ENCODE measurements around the gene RAMP2. TPM values are rescaled to one million over a fixed set of nuclear protein-coding genes. Genes with fewer than 3 reads are reported as not detected.

The RAMP2 gene
- total RNA-seq, 2 donors from 2014 or later, result 4.9 to 5.1 TPM

DNA sequence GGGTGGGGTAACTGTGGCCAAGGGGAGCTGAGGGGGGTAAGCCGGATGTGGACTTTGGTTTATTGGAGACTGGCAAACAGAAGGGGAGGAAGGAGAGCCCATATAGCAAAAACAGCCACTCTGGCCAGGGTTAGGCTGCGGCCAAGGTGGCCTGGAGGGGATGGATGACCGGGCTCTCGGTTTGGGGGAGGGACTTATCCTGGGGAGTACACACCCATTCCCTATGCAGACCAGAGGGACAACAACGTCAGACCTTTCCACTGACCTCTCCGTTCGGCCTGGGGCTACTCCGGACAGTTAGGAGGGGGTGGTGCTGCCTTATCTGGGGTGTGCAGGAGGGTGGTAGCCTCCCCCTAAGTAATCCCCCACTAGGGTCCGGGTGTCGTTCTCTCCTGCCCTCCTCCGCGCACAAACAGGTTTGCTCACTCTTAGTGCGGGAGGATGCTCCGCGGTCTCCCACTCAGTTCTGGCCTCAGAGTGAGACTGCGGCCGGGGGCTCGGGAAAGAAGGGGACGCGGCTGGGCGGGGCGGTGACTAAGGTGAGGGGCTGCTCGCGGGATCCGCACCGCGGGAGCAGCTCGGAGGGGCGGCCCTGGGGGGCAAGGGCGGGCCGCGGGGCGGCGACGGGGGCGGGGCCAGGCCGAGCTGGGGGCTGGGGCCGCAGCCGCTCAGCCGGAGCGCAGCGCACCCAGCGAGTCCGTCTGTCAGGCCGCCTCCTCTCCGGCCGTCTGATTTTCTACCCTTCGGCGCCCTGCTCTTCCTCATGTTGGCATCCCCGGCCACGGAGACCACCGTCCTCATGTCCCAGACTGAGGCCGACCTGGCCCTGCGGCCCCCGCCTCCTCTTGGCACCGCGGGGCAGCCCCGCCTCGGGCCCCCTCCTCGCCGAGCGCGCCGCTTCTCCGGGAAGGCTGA is 19.2 kb downstream of the RAMP2 start, which contains the start of gene WNK4:
Gene WNK4, plus strand, starts transcription at position 675 of the 915 bp plus-strand sequence. Its CDS starts 89 bp downstream, at position 764.
- H3K36me3 Mint-ChIP-seq (ENCODE audit: low read depth), result peaks cover 24% of the 10 kb centered on the region
- H3K27me3 ChIP-seq (ENCODE audit: control insufficient read depth, insufficient read depth, low read length, poor library complexity, severe bottlenecking), result peaks cover 38% of the 10 kb centered on the region
- no peak within 1 kb of the TSS for H3K27ac ChIP-seq (ENCODE audit: low read depth, low read length)
- 5 to 7% methylated on average over 23 to 65 of the region's 65 CpGs for WGBS, 2 experiments (ENCODE audit: insufficient coverage in 1 of 2, insufficient read length in 1 of 2)
- peaks cover 38% of the 10 kb centered on the region for H3K27me3 Mint-ChIP-seq (ENCODE audit: insufficient read depth)
- no peaks in the 10 kb centered on the region for H3K9me3 Mint-ChIP-seq
- H3K9me3 ChIP-seq (ENCODE audit: control insufficient read depth, low read length), result no peaks in the 10 kb centered on the region
- H3K4me1 ChIP-seq (ENCODE audit: control insufficient read depth, insufficient read depth, low read length), result no peaks in the 10 kb centered on the region
- H3K27ac Mint-ChIP-seq, result peak within 1 kb of the TSS; percentile 39
- DNase-seq, result peak; percentile 87
- H3K4me3 ChIP-seq (ENCODE audit: low read length), result peak within 1 kb of the TSS; percentile 71
- H3K9ac ChIP-seq (ENCODE audit: extremely low read depth, low read length, poor library complexity, severe bottlenecking), result no peak within 1 kb of the TSS
- H3K4me1 Mint-ChIP-seq, result peaks cover 19% of the 10 kb centered on the region
- peaks cover 23% of the 10 kb centered on the region for H3K36me3 ChIP-seq (ENCODE audit: control insufficient read depth, insufficient read depth, low read length)
- peak within 1 kb of the TSS; percentile 57 for H3K4me3 Mint-ChIP-seq
- TF ChIP-seq, protein P1, sequence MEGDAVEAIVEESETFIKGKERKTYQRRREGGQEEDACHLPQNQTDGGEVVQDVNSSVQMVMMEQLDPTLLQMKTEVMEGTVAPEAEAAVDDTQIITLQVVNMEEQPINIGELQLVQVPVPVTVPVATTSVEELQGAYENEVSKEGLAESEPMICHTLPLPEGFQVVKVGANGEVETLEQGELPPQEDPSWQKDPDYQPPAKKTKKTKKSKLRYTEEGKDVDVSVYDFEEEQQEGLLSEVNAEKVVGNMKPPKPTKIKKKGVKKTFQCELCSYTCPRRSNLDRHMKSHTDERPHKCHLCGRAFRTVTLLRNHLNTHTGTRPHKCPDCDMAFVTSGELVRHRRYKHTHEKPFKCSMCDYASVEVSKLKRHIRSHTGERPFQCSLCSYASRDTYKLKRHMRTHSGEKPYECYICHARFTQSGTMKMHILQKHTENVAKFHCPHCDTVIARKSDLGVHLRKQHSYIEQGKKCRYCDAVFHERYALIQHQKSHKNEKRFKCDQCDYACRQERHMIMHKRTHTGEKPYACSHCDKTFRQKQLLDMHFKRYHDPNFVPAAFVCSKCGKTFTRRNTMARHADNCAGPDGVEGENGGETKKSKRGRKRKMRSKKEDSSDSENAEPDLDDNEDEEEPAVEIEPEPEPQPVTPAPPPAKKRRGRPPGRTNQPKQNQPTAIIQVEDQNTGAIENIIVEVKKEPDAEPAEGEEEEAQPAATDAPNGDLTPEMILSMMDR (conservative IDR thresholded peaks at IDR 0.05), result no peak

- Mint-ChIP-seq H3K27me3 (ENCODE audit: insufficient read depth) (peaks cover 45% of the 10 kb centered on the region), H3K4me1 (peaks cover 19% of the 10 kb centered on the region), H3K27ac (no peak overlapping the region), H3K36me3 (ENCODE audit: low read depth) (peaks cover 16% of the 10 kb centered on the region), H3K4me3 (peak overlapping the region; percentile 57), H3K9me3 (no peaks in the 10 kb centered on the region)
- DNase-seq, result peak; percentile 69
- Histone ChIP-seq H3K4me1 (ENCODE audit: control insufficient read depth, insufficient read depth, low read length) (no peaks in the 10 kb centered on the region), H3K9ac (ENCODE audit: extremely low read depth, low read length, poor library complexity, severe bottlenecking) (no peak overlapping the region), H3K27ac (ENCODE audit: low read depth, low read length) (no peak overlapping the region), H3K4me3 (ENCODE audit: low read length) (peak overlapping the region; percentile 71), H3K9me3 (ENCODE audit: control insufficient read depth, low read length) (no peaks in the 10 kb centered on the region), H3K36me3 (ENCODE audit: control insufficient read depth, insufficient read depth, low read length) (peaks cover 14% of the 10 kb centered on the region), H3K27me3 (ENCODE audit: control insufficient read depth, insufficient read depth, low read length, poor library complexity, severe bottlenecking) (peaks cover 38% of the 10 kb centered on the region)
- TF ChIP-seq, protein P1 (conservative IDR thresholded peaks at IDR 0.05), result no peak
- 11 to 13% methylated on average over 23 to 39 of the region's 39 CpGs for WGBS, 2 experiments (ENCODE audit: insufficient coverage in 1 of 2, insufficient read length in 1 of 2)
Observed at GRCh38 chr17:42780851-42781638, 20.0 kb downstream of the RAMP2 start.

DNA sequence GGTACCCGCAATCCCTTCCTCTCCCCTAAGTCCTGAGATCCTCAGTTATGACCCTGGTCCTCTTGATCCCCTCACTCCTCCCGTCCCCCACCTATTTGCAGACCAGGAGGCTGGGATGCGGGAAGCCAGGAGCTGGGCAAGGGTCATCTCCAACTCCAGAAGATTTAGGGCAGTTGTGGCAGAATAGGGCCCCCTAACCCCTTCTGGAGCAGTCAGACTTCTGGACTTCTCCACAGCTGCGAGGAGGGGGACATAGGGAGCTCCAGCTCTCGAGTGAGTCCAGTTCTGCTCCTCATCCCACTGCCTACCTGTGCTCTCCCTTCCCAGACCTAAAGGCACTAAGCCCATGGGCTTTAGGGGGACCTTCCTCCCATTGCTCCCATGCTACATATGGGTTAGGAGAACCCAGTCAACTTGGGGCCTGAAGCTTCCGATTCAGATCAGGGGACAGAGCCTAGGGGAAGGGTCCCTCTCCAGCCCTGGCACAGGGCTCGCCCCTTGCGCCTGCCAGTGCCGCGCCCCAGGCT is 20.7 kb downstream of the RAMP2 start:
- Mint-ChIP-seq H3K9me3 (no peaks in the 10 kb centered on the region), H3K36me3 (ENCODE audit: low read depth) (peaks cover 12% of the 10 kb centered on the region), H3K4me3 (peak overlapping the region; percentile 57), H3K4me1 (peaks cover 19% of the 10 kb centered on the region), H3K27ac (no peak overlapping the region), H3K27me3 (ENCODE audit: insufficient read depth) (peaks cover 50% of the 10 kb centered on the region)
- Histone ChIP-seq H3K27me3 (ENCODE audit: control insufficient read depth, insufficient read depth, low read length, poor library complexity, severe bottlenecking) (peaks cover 38% of the 10 kb centered on the region), H3K27ac (ENCODE audit: low read depth, low read length) (no peak overlapping the region), H3K4me1 (ENCODE audit: control insufficient read depth, insufficient read depth, low read length) (no peaks in the 10 kb centered on the region), H3K9me3 (ENCODE audit: control insufficient read depth, low read length) (no peaks in the 10 kb centered on the region), H3K9ac (ENCODE audit: extremely low read depth, low read length, poor library complexity, severe bottlenecking) (no peak overlapping the region), H3K36me3 (ENCODE audit: control insufficient read depth, insufficient read depth, low read length) (peaks cover 10% of the 10 kb centered on the region), H3K4me3 (ENCODE audit: low read length) (peak overlapping the region; percentile 71)
- no peak for DNase-seq
- TF ChIP-seq, protein P1 (conservative IDR thresholded peaks at IDR 0.05), result no peak
- 86 to 89% methylated on average over 3 to 10 of the region's 10 CpGs for WGBS, 2 experiments (ENCODE audit: insufficient coverage in 1 of 2, insufficient read length in 1 of 2)
